NCI-H146 treated with DMSO at 0.1 percent for 48 hours (cell line): ENCODE measurements around the gene MCUR1.
"Not testable (repeated sequence)": the region's sequence is repeated elsewhere in the genome, so short reads cannot be mapped to it uniquely, and the experiment has no call there.

Source experiments
- DNase-seq: peaks from one replicate; lab custom pipeline; 2025; ENCODE audit not compliant: unreplicated experiment; lab: John Stamatoyannopoulos, UW

MCUR1 gene, protein sequence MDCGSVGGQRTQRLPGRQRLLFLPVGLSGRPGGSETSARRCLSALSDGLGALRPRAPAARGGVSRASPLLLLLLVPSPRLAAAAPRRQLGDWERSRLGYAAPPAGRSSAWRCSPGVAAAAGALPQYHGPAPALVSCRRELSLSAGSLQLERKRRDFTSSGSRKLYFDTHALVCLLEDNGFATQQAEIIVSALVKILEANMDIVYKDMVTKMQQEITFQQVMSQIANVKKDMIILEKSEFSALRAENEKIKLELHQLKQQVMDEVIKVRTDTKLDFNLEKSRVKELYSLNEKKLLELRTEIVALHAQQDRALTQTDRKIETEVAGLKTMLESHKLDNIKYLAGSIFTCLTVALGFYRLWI

DNA sequence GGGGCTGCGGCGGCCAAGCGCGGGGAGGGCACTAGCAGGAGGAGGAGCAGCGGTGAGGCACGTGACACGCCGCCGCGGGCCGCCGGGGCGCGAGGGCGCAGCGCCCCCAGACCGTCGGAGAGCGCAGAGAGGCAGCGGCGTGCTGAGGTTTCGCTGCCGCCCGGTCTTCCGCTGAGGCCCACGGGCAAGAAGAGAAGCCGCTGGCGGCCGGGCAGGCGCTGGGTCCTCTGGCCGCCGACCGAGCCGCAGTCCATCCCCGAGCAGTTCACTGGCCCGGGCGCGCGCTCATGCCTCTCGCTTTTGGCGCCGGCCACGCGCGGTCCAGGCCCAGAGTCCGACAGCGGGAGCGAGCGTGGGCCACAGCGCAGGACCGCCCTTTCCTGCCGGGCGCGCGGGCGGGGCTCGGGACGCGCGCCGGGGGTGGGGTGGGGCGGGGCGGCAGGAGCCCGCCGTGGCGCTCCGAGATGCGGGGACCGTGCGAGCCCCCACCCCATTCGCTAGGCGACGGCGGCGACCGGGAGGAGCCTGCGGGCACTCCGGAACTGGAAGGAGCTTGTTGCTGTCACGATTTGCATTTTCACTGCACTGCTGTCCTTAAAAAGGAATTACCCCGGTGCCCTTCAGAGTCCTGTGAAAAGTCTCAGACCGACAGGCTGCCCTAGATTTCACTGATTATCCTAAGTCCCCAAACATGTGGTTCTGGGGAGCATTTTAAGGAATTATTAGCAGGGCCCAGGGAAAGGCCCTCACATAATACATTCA is at the start of gene MCUR1:
Gene MCUR1, minus strand, starts transcription at position 382 of the 762 bp plus-strand sequence. Its CDS starts 128 bp downstream, at position 254.
- DNase-seq, result peak; percentile 78

DNA sequence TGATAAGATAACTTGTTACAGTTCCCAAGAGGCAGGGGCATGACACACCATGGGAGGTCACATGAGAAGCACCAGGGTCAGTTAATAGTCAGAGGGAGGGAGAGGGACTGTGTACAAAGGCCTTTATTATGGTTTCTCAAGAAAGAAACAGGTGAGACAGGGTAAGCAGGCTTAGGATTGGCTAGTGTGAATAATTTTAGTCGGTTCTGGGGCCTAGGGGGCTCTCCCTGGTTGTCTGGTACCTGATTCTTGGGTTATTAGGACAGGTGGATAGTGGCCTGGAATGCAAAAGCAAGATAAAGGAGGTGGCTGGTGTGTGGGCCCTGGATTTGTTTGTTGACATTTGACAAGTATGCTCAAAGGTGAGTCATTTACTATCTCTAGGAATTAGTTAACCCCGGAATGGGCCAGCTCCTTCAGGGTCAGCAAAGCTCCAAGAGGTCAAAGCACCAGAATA is 49.4 kb upstream of the MCUR1 start:
- peak; percentile 5 for DNase-seq

DNA sequence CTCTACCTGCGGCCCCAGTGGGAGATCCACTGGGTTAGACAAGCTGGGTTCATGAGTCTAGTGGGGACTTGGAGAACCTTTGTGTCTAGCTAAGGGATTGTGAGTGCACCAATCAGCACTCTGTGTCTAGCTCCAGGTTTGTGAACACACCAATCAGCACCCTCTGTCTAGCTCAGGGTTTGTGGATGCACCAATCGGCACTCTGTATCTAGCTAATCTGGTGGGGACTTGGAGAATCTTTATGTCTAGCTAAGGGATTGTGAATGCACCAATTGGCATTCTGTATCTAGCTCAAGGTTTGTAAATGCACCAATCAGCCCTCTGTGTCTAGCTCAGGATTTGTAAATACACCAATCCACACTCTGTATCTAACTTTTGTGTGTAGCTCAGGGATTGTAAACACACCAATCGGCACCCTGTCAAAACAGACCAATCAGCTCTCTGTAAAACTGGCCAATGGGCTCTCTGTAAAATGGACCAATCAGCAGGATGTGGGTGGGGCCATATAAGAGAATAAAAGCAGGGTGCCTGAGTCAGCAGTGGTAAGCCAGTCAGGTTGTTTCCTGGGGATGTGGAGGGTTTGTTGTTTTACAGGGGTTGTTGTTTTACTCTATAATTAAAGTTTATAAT is 46.3 kb upstream of the MCUR1 start:
- DNase-seq, result not testable (repeated sequence)

DNA sequence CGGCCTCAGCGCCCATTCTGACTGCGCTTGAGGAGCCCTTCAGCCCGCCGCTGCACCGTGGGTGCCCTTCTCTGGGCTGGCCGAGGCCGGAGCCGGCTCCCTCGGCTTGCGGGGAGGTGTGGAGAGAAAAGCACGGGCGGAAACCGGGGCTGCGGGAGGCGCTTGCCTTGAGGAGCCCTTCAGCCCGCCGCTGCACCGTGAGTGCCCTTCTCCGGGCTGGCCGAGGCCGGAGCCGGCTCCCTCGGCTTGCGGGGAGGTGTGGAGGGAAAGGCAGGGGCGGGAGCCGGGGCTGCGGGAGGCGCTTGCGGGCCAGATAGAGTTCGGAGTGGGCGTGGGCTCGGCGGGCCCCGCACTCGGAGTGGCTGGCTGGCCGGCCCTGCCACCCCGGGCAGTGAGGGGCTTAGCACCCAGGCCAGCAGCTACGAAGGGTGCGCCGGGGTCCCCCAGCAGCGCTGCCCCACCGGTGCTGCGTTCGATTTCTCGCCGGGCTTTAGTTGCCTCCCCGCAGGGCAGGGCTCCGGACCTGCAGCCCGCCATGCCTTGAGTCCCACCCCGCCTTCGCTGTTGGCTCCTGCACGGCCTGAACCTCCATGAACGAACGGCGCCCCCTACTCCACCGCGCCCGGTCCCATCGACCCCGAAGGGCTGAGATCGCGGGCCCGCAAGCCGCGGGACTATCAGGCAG is 45.7 kb upstream of the MCUR1 start:
- no peak for DNase-seq

DNA sequence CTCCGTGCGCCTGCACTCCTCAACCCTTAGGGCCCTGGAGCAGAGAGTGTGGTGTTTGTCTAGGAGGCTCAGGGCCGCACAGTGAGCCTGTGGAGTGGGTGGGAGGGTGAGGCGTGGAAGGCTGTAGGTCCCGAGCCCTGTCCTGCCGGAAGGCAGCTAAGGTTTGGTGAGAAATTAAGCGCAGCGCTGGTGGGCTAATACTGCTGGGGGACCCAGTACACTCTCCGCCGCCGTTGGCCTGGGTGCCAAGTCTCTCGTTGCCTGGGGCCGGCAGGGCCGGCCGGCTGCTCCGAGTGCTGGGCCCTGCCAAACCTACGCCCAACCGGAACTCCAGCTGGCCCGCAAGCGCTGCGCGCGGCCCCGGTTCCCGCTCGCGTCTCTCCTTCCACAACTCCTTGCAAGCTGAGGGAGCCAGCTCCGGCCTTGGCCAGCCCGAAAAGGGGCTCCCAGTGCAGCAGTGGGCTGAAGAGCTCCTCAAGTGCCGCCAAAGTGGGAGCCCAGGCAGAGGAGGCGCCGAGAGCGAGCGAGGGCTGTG is 40.4 kb upstream of the MCUR1 start:
- DNase-seq, result no peak

DNA sequence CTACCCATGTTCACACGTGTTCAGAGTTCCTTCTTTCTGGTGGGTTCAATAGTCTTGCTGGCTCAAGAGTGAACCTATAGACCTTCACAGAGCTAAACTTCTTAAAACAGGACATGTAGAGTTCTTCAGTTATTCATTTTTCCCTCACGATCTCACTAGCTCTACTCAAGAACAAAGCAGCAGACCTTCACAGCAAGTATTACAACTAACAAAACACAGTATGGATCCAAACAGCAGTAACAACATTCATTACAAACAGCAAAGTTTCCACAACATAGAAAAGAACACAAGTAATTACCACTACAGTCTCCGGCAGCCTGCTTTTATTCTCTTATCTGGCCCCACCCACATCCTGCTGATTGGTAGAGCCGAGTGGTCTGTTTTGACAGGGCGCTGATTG is 39.5 kb upstream of the MCUR1 start:
- no peak for DNase-seq

DNA sequence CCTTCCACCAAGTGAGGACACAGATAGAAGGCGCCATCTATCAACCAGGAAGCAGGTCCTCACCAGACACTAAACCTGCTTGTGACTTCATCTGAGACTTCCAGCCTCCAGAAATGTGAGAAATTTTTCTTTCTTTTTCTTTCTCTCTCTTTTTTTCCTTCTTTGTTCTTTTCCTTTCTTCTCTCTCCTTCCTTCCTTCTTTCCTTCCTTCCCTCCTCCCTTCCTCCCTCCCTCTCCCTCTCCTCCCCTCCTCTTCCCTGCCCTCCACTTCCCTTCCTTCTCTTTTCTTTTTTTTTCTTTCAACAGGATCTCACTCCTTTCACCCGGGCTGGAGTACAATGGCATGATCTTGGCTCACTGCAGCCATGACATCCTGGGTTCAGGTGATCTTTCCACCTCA is 37.4 kb upstream of the MCUR1 start:
- no peak for DNase-seq

DNA sequence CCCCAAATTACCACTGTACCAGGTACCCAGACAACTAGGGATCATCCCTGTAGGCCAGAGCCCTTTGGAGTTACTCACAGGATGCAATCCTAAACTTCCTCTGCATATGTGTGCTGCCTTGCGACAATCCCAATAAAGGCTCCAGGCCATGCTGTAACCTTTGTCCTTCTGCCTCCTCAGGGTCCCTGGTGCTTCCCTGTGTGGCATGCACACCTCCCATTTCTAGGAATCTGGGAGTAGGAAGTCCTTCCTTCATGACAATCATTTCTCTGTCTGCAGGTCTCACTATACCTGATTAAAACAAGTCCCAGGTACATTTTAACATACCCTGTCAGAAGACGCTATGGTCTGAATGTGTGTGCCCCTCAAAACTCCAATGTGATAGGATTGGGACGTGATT is 37.0 kb upstream of the MCUR1 start:
- no peak for DNase-seq

DNA sequence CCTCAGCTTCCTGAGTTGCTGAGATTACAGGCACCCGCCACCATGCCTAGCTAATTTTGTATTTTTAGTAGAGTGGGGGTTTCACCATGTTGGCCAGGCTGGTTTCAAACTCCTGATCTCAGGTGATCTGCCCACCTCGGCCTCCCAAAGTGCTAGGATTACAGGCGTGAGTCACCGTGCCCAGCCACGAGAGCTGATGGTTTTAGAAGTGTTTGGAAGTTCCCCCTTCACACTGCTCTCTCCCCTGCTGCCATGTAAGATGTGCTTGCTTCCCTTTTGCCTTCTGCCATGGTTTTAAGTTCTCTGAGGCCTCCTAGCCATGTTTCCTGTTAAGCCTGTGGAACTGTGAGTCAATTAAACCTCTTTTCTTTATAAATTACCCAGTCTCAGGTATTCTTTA is 36.3 kb upstream of the MCUR1 start:
- not testable (repeated sequence) for DNase-seq

DNA sequence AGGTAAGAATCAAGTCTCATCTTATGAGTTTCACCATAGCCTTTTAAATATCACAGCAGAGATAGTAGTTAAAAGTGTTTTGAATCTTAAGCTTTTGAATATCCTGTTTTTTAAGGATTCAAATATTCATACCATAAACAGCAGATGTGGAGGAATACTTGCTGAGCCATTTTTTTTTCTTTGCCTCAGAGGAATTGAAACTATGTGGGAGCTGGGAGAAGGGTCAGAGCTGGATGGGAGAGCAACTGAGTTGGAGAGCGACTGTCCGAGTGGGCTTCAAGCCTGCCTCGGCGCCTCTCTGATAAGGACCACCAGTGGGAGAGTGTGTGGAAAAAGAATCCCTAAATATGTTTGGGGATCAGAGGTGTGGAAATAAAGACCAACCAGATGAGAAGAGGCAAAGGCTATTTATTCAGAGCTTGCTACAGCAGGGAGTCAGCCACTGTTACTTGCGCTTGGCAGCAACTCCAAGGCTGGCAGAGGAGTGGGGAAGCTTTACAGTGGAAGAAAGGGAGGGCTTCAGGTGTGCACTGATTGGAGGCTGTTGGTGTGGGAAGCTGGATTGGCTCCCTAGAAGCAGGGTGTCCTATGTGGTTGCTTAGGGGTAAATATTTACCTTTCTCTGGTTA is 34.3 kb upstream of the MCUR1 start:
- peak; percentile 15 for DNase-seq

DNA sequence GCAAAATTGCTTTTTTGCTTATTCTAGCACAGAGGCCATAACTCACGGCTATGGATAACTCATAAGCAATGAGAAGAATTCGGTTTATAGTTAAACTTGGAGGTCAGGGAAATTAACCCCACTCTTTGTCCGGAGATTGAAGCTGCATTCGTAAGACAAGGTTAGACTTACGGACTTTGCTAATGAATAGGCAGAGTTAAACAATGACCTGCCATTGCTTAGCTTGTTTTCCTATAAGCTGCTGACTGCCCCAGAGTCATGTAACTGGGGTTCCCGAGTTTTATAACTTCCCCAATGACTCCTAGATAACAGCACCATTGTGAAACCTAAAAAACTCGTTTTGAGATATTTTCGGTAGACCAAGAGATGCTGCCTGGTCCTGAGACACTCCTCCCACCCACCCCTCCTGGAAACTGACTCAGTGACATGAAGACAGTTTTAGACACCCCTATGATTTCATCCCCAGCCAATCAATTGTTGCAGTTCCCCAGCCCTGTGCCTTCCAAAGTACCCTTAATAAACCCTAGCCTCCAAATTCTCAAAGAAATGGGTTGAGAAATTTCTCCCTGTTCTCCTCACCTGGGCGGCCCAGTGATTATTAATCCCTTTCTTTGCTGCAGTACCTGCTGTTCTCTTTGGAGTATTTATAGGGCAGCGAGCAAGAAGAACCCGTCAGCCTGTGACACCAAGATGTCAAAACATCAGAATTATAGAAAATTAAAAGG is 33.1 kb upstream of the MCUR1 start:
- no peak for DNase-seq

DNA sequence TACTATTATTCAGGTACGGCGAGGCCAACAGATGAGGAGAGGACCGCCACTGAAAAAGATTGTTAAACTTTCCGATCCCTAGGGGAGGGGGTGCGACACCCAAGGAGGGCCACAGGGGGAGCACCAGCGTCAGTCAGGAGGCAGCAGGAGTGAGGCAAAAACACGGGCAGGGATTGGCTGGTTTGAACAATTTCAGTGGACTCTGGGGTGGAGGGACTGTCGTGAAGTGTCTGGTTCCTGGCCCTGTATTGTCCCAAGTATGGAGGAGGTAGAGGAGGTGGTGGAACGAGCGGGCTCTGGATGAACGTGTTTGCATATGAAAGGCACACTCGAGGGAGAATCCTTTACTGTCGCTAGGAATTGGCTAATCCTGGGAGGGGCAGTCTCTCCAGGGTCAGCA is 32.5 kb upstream of the MCUR1 start:
- no peak for DNase-seq

DNA sequence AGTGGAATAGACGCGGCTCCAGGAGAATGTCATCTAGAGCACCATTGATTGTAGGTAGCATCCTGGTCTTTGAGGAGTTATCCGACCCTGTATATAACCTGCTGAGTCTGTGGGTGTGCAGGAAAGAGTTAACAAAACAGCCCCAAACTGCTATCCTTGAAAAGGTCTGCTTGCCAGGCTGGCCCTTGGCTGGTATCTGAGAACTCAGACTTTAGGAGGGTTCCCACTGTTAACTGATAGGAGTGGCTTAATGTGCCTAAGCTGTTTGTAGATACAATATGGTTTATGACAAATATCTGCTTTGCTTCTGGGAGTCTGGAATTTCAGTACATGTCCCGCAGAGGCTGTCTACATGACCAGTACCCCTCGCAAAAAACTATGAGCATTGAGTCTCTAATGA is 27.6 kb upstream of the MCUR1 start:
- no peak for DNase-seq

DNA sequence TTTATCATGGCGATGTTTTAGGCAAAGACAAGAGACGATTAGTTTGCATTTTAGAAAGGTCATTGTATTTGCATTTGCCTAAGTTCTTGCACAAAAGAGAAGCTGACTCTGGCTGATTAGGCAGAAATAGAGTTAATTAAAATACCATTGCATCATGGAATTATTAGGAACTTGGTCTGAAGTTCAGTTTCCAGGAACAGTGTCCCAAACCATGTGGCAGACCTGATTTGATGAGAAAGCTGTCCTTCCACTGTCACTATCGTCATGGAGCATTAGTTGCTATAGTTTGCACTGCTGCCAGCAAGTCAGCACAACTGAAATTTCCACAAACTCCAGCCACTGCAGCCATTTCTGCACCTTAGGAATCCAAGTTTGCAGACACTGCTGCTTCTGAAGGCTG is 24.3 kb upstream of the MCUR1 start:
- no peak for DNase-seq

DNA sequence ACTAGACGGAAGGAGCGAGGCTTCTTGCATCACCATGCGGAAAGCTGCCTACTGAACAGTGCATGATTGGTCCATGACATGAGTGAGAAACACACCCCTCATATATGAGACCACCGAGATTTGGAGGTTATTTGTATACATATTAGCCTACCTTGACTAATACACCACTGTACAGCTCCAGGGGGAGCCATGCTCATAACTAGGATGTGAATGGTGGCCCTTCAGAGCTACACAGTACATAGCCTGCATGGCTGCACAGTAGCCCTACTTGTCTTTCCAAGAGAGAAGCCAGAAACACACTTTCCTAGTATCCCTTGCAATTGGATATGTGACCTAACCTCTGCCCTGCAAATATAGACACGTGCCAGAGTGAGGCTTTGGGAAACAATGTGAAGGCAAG is 21.8 kb upstream of the MCUR1 start:
- DNase-seq, result no peak

DNA sequence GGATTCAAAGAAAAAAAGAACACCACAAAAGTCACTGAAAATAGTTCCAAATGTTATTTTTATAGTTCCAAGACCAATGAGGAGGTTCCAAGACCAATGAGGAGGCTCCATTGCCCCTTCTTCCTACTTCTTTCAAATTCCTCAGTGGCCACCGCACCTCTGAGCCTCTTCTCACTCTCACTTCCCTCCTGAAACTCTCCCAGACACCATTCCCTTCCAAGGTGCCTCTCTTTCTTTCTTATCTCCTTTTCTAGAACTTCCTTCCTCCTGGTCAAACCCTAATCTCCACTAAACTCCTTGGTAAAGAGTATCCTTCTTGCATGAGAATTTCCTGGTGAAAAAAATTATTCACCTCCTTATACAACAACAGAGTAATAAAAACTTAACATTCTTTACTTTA is 20.4 kb upstream of the MCUR1 start:
- no peak for DNase-seq

DNA sequence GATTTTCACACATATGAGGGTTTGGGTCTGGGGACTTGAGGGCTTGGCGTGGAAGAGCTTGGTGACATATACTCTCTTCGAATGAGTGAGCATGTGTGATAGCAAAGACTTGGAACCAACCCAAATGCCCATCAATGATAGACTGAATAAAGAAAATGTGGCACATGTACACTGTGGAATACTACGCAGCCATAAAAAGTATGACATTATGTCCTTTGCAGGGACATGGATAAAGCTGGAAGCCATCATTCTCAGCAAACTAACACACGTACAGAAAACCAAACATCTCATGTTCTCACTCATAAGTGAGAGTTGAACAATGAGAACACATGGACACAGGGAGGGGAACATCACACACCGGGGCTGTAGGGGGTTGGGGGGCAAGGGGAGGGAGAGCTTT is 19.7 kb upstream of the MCUR1 start:
- not testable (repeated sequence) for DNase-seq

DNA sequence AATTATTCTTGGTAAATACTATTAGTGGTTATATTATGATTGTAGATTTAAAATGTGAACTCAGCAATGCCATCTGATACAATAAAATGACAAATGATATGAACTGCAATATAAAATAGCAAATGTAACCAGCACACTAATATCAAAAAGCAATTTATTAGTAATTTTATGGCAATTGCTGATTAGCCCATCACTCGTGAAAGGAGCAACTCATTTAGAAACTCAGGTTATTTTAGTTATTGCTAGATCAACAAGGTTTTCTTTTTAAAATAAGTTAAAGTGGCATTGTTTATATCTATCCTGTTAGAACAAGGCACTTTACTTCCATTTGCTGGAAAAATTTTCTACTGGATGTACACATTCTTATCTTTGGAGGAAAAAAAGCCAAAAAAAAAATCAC is 18.4 kb upstream of the MCUR1 start:
- no peak for DNase-seq

DNA sequence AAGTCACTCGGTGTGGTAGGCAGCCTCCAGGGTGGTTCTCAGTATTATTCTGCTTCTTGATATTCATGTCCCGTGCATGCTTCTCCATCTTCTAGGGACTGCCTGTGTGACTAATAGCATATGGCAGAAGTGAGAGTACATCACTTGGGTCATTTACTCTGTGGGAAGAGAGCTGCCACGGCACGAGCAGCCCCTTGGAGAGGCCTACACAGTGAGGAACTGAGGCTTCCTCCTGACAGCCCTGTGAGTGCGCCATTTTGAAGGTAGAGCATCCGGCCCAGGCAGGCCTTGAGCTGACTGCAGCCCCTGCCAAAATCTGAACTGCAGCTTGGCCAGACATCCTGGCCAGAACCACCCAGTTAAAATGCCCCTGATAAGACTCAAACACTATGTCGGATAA is 17.3 kb upstream of the MCUR1 start:
- DNase-seq, result no peak

DNA sequence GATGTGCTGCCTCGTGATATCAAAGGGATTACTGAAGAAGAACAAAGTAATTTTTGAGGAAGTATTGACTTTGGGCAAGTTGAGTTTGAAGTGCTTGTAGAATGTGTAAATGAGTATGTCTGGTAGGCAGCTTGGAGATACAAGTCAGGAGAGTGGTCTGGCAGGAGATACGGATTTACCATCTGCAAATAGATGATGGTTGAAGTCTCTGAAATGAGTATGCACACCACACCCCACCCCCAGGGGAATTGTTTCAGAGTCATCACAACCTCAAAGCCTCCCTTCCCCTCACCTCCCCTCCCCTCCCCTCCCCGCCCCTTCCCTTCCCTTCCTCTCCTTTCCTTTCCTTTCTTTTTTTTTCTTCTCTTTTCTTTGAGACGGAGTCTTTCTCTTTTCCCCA is 16.4 kb upstream of the MCUR1 start:
- no peak for DNase-seq
